Psoas muscle (tissue), 8 donors: ENCODE data around the gene MAST4. TPM values are rescaled to one million over a fixed set of nuclear protein-coding genes. Genes with fewer than 3 reads are reported as not detected.

Experiments
- ATAC-seq, 4 donors: fragments of 200-7000 bp; cut with Tn5 transposase; one replicate each; pipeline ENCODE4 v1.9.1; 2020; ENCODE audit warnings: moderate library complexity in 3 of 4, mild to moderate bottlenecking in 2 of 4
- DNase-seq, 2 donors: peaks; one replicate each; pipeline ENCODE4 v3.0.0-alpha.2; 2020
- H3K27ac ChIP-seq: fragments of 200-600 bp; one replicate; pipeline ENCODE4 v1.8.0; 2022
- H3K27me3 ChIP-seq, 3 donors: fragments of 200-600 bp in 1 of 3; one replicate each; pipeline versions ENCODE4 v1.6.1 to v1.8.0; 2013 to 2022; ENCODE audit warnings: low read length in 2 of 3, mild to moderate bottlenecking in 2 of 3, moderate library complexity in 1 of 3; ENCODE audit not compliant: insufficient read depth in 3 of 3
- H3K36me3 ChIP-seq, 2 donors: fragments of 200-600 bp in 1 of 2; one replicate each; pipeline versions ENCODE4 v1.6.1 to v1.8.0; 2013 to 2022; ENCODE audit warnings: low read depth in 1 of 2, mild to moderate bottlenecking in 1 of 2, moderate library complexity in 1 of 2; ENCODE audit not compliant: insufficient read depth in 1 of 2
- H3K4me1 ChIP-seq: fragments of 200-600 bp; one replicate; pipeline ENCODE4 v1.8.0; 2022
- H3K4me3 ChIP-seq: fragments of 200-600 bp; one replicate; pipeline ENCODE4 v1.8.0; 2022; ENCODE audit warnings: mild to moderate bottlenecking
- H3K9me3 ChIP-seq: fragments of 200-600 bp; one replicate; pipeline ENCODE4 v1.8.0; 2022
- WGBS, 3 donors: extraction: QIAGEN DNeasy Blood & Tissue Kit; methylation state at CpG; one replicate each; pipeline versions ENCODE4 v1.1.6 to v1.1.7; 2013; 5-methylcytosine and 5-hydroxymethylcytosine counted together
- intact Hi-C, 2 donors: fragments of 100-400 bp; cut with DNase I; formaldehyde crosslinking; loops; one replicate each; pipeline versions ENCODE4 v1.11.0 to v1.14.2; 2022
- polyA plus RNA-seq, 3 donors: library from polyadenylated mRNA; stranded (reverse); fragments of 200-250 nt; gene quantifications; one replicate each; pipeline ENCODE4 v1.2.3, GENCODE V29; 2013
- total RNA-seq, 4 donors: library from RNA; stranded (reverse); fragmentation: NEBNext Ultra II Directional in 2 of 4; extraction: Animal tissue kit (Norgen Biotek cat#: 25700) in 2 of 4; gene quantifications; one replicate each; pipeline versions ENCODE4 v1.2.1 to v1.2.4, GENCODE V29; 2021 to 2023
- TF ChIP-seq, protein P1 (sequence below): fragments of 200-600 bp; IDR thresholded peaks from one replicate; pipeline ENCODE4 v1.8.0; 2022; ENCODE audit warnings: antibody characterized with exemption
- donor health status: healthy with polysubstance abuse.
- donor health status: DM: no; HTN: no; CAD: no; lungs with moderate emphysema.
- donor health status: Bipolar disorder and iron deficiency.
- donor health status: healthy.
- donor health status: DM: yes; HTN: yes; CAD: no.
- donor health status: DM: no; HTN: no; CAD: no.
- donor health status: DM: no; HTN: no; CAD: no.
- donor health status: DM: yes; HTN: yes; CAD: no.

MAST4 gene
- total and polyA plus RNA-seq, 7 donors: 3.2 to 123 (median 12.1) TPM

DNA sequence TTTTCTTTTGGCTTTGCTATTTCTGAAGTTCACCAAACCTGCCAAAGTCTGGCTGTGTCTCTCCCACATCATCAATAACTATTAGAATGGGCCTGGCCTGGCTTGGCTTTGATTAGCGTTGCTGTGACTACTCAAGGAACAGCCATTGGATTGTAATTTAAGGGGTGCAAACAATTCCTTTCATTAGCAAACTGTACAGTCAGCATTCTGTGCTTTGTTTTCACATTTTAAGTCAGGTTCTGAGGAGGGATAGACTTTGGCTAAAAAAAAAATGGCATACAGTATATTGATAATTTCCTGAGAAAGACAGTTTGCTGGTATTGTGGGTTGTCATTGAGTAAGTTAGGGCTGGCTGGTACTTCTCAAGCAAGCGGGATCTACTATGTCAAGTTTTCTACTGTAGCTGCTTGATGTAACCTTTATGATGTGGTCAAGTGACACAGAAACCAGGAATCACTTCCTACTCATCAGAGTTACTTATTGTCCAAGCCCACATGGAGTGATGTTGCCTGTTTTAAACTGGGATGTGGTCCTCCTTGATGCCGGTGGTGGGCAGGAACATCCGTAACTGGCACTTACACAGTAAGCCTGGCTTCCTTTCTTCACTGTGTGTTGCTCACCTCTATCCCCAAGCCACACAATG is 439.0 kb downstream of the MAST4 start:
- TF ChIP-seq, protein P1, sequence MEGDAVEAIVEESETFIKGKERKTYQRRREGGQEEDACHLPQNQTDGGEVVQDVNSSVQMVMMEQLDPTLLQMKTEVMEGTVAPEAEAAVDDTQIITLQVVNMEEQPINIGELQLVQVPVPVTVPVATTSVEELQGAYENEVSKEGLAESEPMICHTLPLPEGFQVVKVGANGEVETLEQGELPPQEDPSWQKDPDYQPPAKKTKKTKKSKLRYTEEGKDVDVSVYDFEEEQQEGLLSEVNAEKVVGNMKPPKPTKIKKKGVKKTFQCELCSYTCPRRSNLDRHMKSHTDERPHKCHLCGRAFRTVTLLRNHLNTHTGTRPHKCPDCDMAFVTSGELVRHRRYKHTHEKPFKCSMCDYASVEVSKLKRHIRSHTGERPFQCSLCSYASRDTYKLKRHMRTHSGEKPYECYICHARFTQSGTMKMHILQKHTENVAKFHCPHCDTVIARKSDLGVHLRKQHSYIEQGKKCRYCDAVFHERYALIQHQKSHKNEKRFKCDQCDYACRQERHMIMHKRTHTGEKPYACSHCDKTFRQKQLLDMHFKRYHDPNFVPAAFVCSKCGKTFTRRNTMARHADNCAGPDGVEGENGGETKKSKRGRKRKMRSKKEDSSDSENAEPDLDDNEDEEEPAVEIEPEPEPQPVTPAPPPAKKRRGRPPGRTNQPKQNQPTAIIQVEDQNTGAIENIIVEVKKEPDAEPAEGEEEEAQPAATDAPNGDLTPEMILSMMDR: no peak
- ATAC-seq (peak in 1 of 4 donors; percentile 20), DNase-seq (no peak)
- intact Hi-C loops: no loop called here
- peaks cover 88% of the 10 kb centered on the region for H3K4me1 ChIP-seq
- H3K27ac ChIP-seq: peak overlapping the region; percentile 77
- no peaks in the 10 kb centered on the region for H3K9me3 ChIP-seq
- 87 to 96% (median 88%) methylated on average over 4 of the region's 4 CpGs for WGBS, 3 donors
- H3K4me3 ChIP-seq: peak overlapping the region; percentile 1
- H3K27me3 ChIP-seq: no peaks in the 10 kb centered on the region
- no peaks in the 10 kb centered on the region for H3K36me3 ChIP-seq

DNA sequence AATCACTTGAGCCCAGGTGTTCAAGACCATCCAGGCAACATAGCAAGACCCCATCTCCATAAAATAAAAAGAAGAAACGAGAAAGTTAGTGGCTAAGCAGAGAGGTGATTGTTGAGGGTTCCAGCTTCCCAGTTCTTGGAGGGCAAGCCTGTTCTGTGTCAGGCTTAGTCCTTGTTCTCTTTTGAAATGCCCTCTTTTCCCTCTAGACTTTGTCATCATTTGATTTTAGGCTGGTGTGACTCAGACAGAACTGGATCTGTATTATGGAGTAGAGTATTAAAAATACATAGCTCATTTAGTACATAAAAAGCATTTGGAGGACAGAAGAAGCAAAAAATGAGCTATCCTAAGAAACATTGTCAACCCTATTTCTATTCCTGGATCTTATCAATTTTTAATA is 441.0 kb downstream of the MAST4 start:
- Histone ChIP-seq H3K36me3 (no peaks in the 10 kb centered on the region), H3K9me3 (no peaks in the 10 kb centered on the region), H3K27me3 (no peaks in the 10 kb centered on the region), H3K27ac (peak overlapping the region; percentile 54), H3K4me1 (peaks cover 69% of the 10 kb centered on the region), H3K4me3 (no peak overlapping the region)
- ATAC-seq (peak; percentile 53 to 75 (median 67)), DNase-seq (no peak)
- 72 to 80% (median 77%) methylated on average over 1 of the region's 1 CpG for WGBS, 3 donors
- intact Hi-C loops: no loop called here
- TF ChIP-seq, protein P1: no peak

DNA sequence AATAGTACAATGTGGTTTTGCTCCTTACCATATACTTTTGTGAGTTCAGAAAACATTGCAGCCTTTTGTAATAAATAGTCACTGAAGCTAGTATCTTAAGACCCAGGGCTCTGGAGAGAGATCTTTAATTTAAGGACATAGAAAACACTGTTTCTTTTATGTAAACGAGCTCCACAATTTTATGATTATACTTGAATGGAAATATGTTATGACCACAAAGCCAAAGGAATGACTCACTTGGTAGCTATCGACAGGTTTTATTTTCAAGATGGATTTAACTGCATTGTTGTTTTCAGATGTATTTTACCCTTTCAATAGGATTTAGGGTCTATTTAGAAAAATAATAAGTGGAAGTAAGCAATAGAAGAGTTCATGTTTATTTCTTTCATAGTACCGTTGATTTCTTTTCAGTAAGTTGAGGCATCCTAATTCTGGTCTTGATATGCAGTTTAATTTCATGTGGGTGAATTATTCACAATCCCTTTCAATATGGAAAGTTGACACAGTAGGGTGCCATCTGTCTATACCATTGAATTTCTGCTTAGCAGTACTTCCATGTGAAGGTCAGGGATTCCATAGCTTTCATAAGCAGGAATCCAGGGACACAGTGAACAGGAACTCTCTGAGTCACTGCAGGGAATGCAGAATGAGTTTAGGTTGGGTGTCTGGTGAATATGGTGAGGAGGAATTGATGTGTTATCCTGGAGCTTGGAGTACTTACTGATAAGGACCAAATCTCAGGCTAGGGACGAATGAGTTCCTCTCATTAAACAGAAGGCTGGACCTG is 442.8 kb downstream of the MAST4 start:
- peak in 3 of 4 donors; percentile 25 to 70 (median 65) for ATAC-seq
- intact Hi-C loops: no loop called here
- 73 to 84% (median 82%) methylated on average over 4 of the region's 4 CpGs for WGBS, 3 donors
- H3K27me3 ChIP-seq: no peaks in the 10 kb centered on the region
- H3K4me3 ChIP-seq: no peak overlapping the region
- no peak for DNase-seq
- TF ChIP-seq, protein P1: no peak
- no peaks in the 10 kb centered on the region for H3K36me3 ChIP-seq
- no peaks in the 10 kb centered on the region for H3K9me3 ChIP-seq
- peak overlapping the region; percentile 21 for H3K27ac ChIP-seq
- H3K4me1 ChIP-seq: peaks cover 70% of the 10 kb centered on the region

DNA sequence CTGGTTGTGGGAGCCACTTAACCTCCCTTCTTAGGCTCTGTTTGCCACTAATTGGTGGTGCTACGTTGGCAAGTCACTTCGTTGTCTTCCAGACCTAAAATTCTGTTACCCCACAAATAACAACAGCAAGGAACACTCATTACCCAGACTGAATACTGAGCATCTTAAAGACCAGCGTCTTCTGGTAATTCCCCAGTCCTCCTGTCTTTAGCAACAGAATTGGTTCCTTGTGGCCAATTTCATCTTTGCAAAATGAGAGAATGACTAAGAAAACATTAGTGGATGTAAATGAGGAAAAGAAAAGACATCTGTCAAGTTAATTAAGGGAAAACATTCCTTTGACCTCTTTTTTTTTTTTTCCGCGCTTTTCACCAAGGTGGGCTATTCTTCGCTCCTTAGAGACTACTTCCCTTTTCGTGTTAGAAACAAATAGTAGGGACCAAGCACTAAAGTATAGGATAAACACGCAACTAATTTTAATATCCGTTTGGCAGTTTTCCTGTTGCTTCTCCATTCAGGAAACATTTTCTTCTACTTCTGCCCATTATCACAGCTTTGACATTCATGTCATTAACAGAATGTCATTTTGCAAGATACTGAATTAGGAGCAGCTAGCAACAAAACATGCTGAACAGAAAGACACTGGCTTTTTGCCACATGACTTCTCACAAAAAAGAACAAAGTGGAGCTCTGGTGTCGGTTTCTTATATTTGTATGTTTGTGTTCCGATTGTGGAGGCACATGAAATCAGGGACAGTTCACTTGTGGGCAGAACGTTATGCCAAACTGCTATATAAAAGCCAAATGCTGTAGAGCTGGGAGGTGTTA is 446.2 kb downstream of the MAST4 start:
- Histone ChIP-seq H3K9me3 (no peaks in the 10 kb centered on the region), H3K36me3 (no peaks in the 10 kb centered on the region), H3K4me3 (no peak overlapping the region), H3K27ac (no peak overlapping the region), H3K4me1 (peaks cover 61% of the 10 kb centered on the region), H3K27me3 (no peaks in the 10 kb centered on the region)
- 63 to 66% (median 66%) methylated on average over 12 of the region's 12 CpGs for WGBS, 3 donors
- TF ChIP-seq, protein P1: no peak
- DNase-seq (no peak), ATAC-seq (no peak)
- intact Hi-C loops: no loop called here
